Measurements from ENCODE around the gene ATG101. TPM values are rescaled to one million over a fixed set of nuclear protein-coding genes. Genes with fewer than 3 reads are reported as not detected.
A peak's percentile ranks its signal among the peaks of the same experiment; 100 is the strongest.

ATG101 gene
- total and polyA plus RNA-seq, 8 donors = 19.7 to 42.4 (median 25.1) TPM

- intact Hi-C loops (cut with DNase I) = loop anchor here in 1 of 2 donors (10.0 kb wide), 1 partner anchor 101 kb away; no protein-coding TSS in a partner anchor
- Histone ChIP-seq H3K27me3 (peaks cover 0 to 14% of the 10 kb centered on the region in 2 donors), H3K36me3 (no peaks in the 10 kb centered on the region), H3K4me3 (peak overlapping the region; percentile 37 to 47), H3K4me1 (peaks cover 3 to 48% of the 10 kb centered on the region in 2 donors), H3K9me3 (no peaks in the 10 kb centered on the region), H3K27ac (peak overlapping the region; percentile 31 to 85)
- TF ChIP-seq CTCF (IDR thresholded peaks at IDR 0.05) = peak; percentile 92 to 94
- ATAC-seq (peak; percentile 80), DNase-seq (peak in 3 of 4 donors; percentile 84 to 99 (median 91))
These were observed 46.4 kb upstream of the ATG101 start for GRCh38 chr12:52023182-52023975.

DNA sequence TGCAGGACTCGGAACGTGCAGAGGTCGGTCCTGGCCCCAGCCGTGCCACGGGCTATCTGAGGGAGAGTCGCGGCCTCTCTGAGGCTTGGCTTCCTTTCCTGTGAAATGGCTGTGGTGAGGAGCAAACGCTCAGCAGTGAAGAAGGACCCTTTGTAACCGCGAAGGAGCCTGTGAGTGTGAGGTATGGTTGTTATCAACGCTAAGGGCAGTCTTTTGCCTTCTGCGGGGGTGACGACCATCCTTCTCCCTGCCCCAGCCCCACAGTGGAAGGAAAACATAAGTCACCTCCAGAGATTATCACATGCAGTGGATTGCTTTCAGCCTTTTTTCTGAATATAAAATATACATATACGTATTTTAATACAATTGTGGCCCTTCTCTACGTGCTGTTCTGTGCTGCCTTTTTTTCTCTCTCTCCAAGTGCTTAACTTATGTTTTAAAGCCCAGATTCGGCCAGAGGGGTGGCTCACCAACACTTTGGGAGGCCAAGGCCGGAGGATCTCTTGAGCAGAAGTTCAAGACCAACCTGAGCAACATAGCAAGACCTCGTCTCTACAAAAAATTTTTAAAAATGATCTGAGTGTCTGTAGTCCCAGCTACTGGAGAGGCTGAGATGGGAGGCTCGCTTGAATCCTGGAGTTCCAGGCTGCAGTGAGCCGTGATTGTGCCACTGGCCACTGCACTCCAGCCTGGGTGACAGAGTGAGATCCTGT lies 45.6 kb upstream of the ATG101 start:
- Histone ChIP-seq H3K4me1 (peaks cover 3 to 48% of the 10 kb centered on the region in 2 donors), H3K9me3 (no peaks in the 10 kb centered on the region), H3K36me3 (no peaks in the 10 kb centered on the region), H3K4me3 (peak overlapping the region; percentile 37 to 47), H3K27ac (peak overlapping the region; percentile 31 to 85), H3K27me3 (peaks cover 0 to 14% of the 10 kb centered on the region in 2 donors)
- TF ChIP-seq CTCF (IDR thresholded peaks at IDR 0.05) = peak in 1 of 2 donors; percentile 37
- ATAC-seq = no peak
- no peak for DNase-seq
- intact Hi-C loops (cut with DNase I) = loop anchor here in 1 of 2 donors (10.0 kb wide), 1 partner anchor 101 kb away; no protein-coding TSS in a partner anchor

GRCh38 chr12:52024845-52025230 lies 44.9 kb upstream of the ATG101 start:
- ATAC-seq = peak; percentile 33
- Histone ChIP-seq H3K27me3 (peaks cover 0 to 14% of the 10 kb centered on the region in 2 donors), H3K4me1 (peaks cover 3 to 48% of the 10 kb centered on the region in 2 donors), H3K27ac (peak overlapping the region; percentile 76 to 85), H3K4me3 (peak overlapping the region in 1 of 2 donors; percentile 47), H3K9me3 (no peaks in the 10 kb centered on the region), H3K36me3 (no peaks in the 10 kb centered on the region)
- intact Hi-C loops (cut with DNase I) = loop anchor here in 1 of 2 donors (10.0 kb wide), 1 partner anchor 100 kb away; no protein-coding TSS in a partner anchor
- DNase-seq = peak in 2 of 4 donors; percentile 62 to 68
- TF ChIP-seq CTCF (IDR thresholded peaks at IDR 0.05) = no peak

DNA sequence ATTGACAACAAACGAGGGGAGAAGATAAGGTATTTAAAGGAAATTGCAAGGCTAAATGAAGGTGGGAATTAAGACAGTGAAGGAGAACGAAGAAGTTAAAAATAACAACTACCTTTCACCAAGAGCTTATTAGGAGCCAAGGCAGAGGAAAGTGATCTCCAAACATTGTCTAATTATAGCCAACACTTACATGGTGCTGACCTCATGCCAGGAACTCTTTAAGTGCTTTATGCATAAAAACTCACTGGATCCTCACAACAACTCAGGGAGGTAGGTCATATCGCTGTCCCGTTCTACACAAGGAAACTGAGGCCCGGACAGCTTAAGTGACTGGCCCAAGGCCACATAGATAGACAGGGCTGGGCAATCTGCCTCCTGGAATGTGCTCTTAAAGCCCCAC lies 43.5 kb upstream of the ATG101 start:
- Histone ChIP-seq H3K4me1 (peaks cover 3 to 41% of the 10 kb centered on the region in 2 donors), H3K9me3 (no peaks in the 10 kb centered on the region), H3K27me3 (peaks cover 0 to 14% of the 10 kb centered on the region in 2 donors), H3K27ac (peak overlapping the region; percentile 76 to 85), H3K4me3 (no peak overlapping the region), H3K36me3 (no peaks in the 10 kb centered on the region)
- no peak for DNase-seq
- intact Hi-C loops (cut with DNase I) = loop anchor here in 1 of 2 donors (2.0 to 10.0 kb wide), 2 partner anchors 57 to 99 kb away; no protein-coding TSS in a partner anchor
- ATAC-seq = peak; percentile 13
- TF ChIP-seq CTCF (IDR thresholded peaks at IDR 0.05) = no peak
